Transverse colon (tissue), 4 donors: ENCODE results near the gene UBE2E2. TPM values are rescaled to one million over a fixed set of nuclear protein-coding genes. Genes with fewer than 3 reads are reported as not detected.

Experiments
- DNase-seq: peaks from one replicate; pipeline ENCODE4 v3.0.0-alpha.2; 2019
- H3K27ac ChIP-seq, 4 donors: fragments of 200-600 bp; sonication (generic); 2 replicates each; pipeline ENCODE4 v1.5.1; 2016 to 2018; ENCODE audit warnings: inconsistent platforms in 4 of 4
- H3K27me3 ChIP-seq: fragments of 200-600 bp; sonication (generic); 2 replicates; pipeline ENCODE4 v1.5.1; 2017; ENCODE audit warnings: inconsistent platforms
- H3K36me3 ChIP-seq, 4 donors: fragments of 200-600 bp; sonication (generic); 2 replicates each; pipeline ENCODE4 v1.5.1; 2017 to 2019; ENCODE audit warnings: inconsistent platforms in 4 of 4
- H3K4me1 ChIP-seq, 4 donors: fragments of 200-600 bp; sonication (generic); 2 replicates each; pipeline ENCODE4 v1.5.1; 2017 to 2020; ENCODE audit warnings: inconsistent platforms in 4 of 4
- H3K4me3 ChIP-seq, 4 donors: fragments of 200-600 bp; sonication (generic); 1 replicate in 1 of 4; 2 replicates in 3 of 4; pipeline versions ENCODE4 v1.5.1 to v1.6.1; 2017 to 2019; ENCODE audit warnings: inconsistent platforms in 4 of 4
- H3K9me3 ChIP-seq, 2 donors: fragments of 200-600 bp; sonication (generic); 2 replicates each; pipeline ENCODE4 v1.5.1; 2017 to 2019; ENCODE audit warnings: inconsistent platforms in 2 of 2
- EP300 ChIP-seq: sonication (generic); formaldehyde crosslinking; IDR thresholded peaks from one replicate; pipeline ENCODE4 v1.6.1; 2017; ENCODE audit warnings: antibody characterized with exemption, low read depth
- POLR2A ChIP-seq: fragments of 450-650 bp; IDR thresholded peaks from one replicate; pipeline ENCODE4 v1.6.1; 2016; ENCODE audit warnings: antibody characterized with exemption, mild to moderate bottlenecking, moderate library complexity
- POLR2AphosphoS5 ChIP-seq, 3 donors: sonication (generic); formaldehyde crosslinking; IDR thresholded peaks; one replicate each; pipeline ENCODE4 v1.6.1; 2016; ENCODE audit warnings: antibody characterized with exemption in 3 of 3
- WGBS, 2 donors: methylation state at CpG; one replicate each; pipeline ENCODE4 v1.1.5; 2018; ENCODE audit warnings: low coverage in 1 of 2; 5-methylcytosine and 5-hydroxymethylcytosine counted together
- in situ Hi-C, 4 donors: fragments of 200-750 bp; cut with MboI; loops; one replicate each; pipeline versions ENCODE4 v1.15.0 to v1.15.1; 2017; ENCODE audit warnings: low sequenced_read_pairs in 3 of 4, low pct_ligation_motif_present in 1 of 4, low pct_unique_long_range_greater_than_20kb in 1 of 4
- intact Hi-C: fragments of 100-400 bp; cut with DNase I; formaldehyde crosslinking; loops from one replicate; pipeline ENCODE4 v1.15.1; 2023; ENCODE audit warnings: low total_unique reads
- total RNA-seq, 4 donors: library from RNA; depleted of rRNA; stranded (reverse); fragments of >200 nt; gene quantifications; one replicate each; pipeline ENCODE4 v1.1.0, GENCODE V29; 2016
- TF ChIP-seq, protein P1 (sequence below), 5 experiments: fragments of 200-600 bp in 3 of 5; fragments of 450-650 bp in 2 of 5; sonication (generic) in 3 of 5; IDR thresholded peaks; 1 replicate in 2 of 5; 2 replicates in 3 of 5; pipeline ENCODE4 v1.5.1; 2016 to 2017; ENCODE audit warnings: antibody characterized with exemption in 5 of 5, inconsistent platforms in 3 of 5, mild to moderate bottlenecking in 2 of 5, moderate library complexity in 1 of 5

UBE2E2 gene
- total RNA-seq, 4 donors from 2014 or later: 5.4 to 133 (median 7.6) TPM

DNA sequence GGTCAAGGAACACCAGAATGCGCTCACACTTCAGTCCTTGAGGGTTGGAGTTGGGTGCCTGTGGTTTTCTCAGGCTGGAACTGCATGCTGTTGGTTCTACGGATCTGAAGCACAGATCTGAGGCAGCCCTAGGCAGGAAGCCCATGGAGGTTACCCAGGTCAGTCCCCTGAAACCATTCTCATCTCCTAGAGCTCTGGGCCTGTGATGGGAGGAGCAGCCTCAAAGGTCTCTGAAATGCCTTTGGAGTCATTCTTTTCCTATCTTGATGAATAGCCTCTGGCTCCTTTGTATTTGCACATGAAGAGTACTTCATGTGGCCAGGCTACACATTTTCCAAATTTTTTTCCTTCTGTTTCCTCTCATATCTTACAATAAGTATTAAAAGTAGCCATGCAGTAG is 423.3 kb downstream of the UBE2E2 start:
- no peak for DNase-seq
- H3K4me3 ChIP-seq: no peak overlapping the region
- H3K27me3 ChIP-seq: no peaks in the 10 kb centered on the region
- 91% methylated on average over 2 of the region's 2 CpGs; no CpG with 5 or more reads in 1 of the 2 donors for WGBS, 2 donors
- intact Hi-C loops (no loop called here), in situ Hi-C loops (no loop called here)
- no peaks in the 10 kb centered on the region for H3K36me3 ChIP-seq
- H3K9me3 ChIP-seq: no peaks in the 10 kb centered on the region
- TF ChIP-seq, protein P1, sequence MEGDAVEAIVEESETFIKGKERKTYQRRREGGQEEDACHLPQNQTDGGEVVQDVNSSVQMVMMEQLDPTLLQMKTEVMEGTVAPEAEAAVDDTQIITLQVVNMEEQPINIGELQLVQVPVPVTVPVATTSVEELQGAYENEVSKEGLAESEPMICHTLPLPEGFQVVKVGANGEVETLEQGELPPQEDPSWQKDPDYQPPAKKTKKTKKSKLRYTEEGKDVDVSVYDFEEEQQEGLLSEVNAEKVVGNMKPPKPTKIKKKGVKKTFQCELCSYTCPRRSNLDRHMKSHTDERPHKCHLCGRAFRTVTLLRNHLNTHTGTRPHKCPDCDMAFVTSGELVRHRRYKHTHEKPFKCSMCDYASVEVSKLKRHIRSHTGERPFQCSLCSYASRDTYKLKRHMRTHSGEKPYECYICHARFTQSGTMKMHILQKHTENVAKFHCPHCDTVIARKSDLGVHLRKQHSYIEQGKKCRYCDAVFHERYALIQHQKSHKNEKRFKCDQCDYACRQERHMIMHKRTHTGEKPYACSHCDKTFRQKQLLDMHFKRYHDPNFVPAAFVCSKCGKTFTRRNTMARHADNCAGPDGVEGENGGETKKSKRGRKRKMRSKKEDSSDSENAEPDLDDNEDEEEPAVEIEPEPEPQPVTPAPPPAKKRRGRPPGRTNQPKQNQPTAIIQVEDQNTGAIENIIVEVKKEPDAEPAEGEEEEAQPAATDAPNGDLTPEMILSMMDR (IDR thresholded peaks at IDR 0.05): no peak
- no peak for TF ChIP-seq POLR2AphosphoS5 (IDR thresholded peaks at IDR 0.05)
- no peak overlapping the region for H3K27ac ChIP-seq
- H3K4me1 ChIP-seq: peaks cover 0 to 9% (median 0%) of the 10 kb centered on the region in 4 donors

GRCh38 chr3:23629181-23629894 is 426.2 kb downstream of the UBE2E2 start:
- in situ Hi-C loops (no loop called here), intact Hi-C loops (no loop called here)
- Histone ChIP-seq H3K4me3 (no peak overlapping the region), H3K27ac (peak overlapping the region in 3 of 4 donors; percentile 2 to 28 (median 12)), H3K27me3 (no peaks in the 10 kb centered on the region), H3K9me3 (no peaks in the 10 kb centered on the region), H3K36me3 (no peaks in the 10 kb centered on the region), H3K4me1 (peaks cover 0 to 9% (median 0%) of the 10 kb centered on the region in 4 donors)
- TF ChIP-seq POLR2A (no peak), EP300 (no peak), POLR2AphosphoS5 (IDR thresholded peaks at IDR 0.05) (no peak)
- TF ChIP-seq, protein P1 (IDR thresholded peaks at IDR 0.05): no peak
- DNase-seq: no peak
- WGBS, 2 donors: 47 to 68% methylated on average over 4 to 5 of the region's 5 CpGs

GRCh38 chr3:23633261-23633960 is 430.3 kb downstream of the UBE2E2 start:
- Histone ChIP-seq H3K4me3 (no peak overlapping the region), H3K4me1 (peaks cover 0 to 9% (median 0%) of the 10 kb centered on the region in 4 donors), H3K9me3 (no peaks in the 10 kb centered on the region), H3K27ac (no peak overlapping the region), H3K27me3 (no peaks in the 10 kb centered on the region), H3K36me3 (no peaks in the 10 kb centered on the region)
- intact Hi-C loops: no loop called here
- DNase-seq: no peak
- WGBS, 2 donors: 91 to 95% methylated on average over 3 to 6 of the region's 6 CpGs
- in situ Hi-C loops: no loop called here
- no peak for TF ChIP-seq EP300
- TF ChIP-seq POLR2A: no peak
- TF ChIP-seq, protein P1 (IDR thresholded peaks at IDR 0.05): no peak
- no peak for TF ChIP-seq POLR2AphosphoS5 (IDR thresholded peaks at IDR 0.05)

- Histone ChIP-seq H3K9me3 (no peaks in the 10 kb centered on the region), H3K4me1 (no peaks in the 10 kb centered on the region), H3K4me3 (no peak overlapping the region), H3K27ac (no peak overlapping the region), H3K36me3 (no peaks in the 10 kb centered on the region), H3K27me3 (no peaks in the 10 kb centered on the region)
- WGBS, 2 donors: 88 to 92% methylated on average over 3 of the region's 3 CpGs
- intact Hi-C loops: no loop called here
- no peak for TF ChIP-seq POLR2A
- in situ Hi-C loops: no loop called here
- DNase-seq: no peak
Measured at GRCh38 chr3:23637339-23637738, 434.2 kb downstream of the UBE2E2 start.
